Measurements from ENCODE around the gene NFKB2. TPM values are rescaled to one million over a fixed set of nuclear protein-coding genes. Genes with fewer than 3 reads are reported as not detected.

Gene NFKB2
- total and polyA plus RNA-seq, 4 donors = 34.6 to 114 (median 50.5) TPM

GRCh38 chr10:102413806-102414561 lies 18.5 kb downstream of the NFKB2 start:
- Histone ChIP-seq H3K36me3 (ENCODE audit: control insufficient read depth in 4 of 4, insufficient read depth in 4 of 4, low read length in 4 of 4) (no peaks in the 10 kb centered on the region), H3K9ac (ENCODE audit: insufficient read depth in 1 of 2, low read length in 2 of 2) (no peak overlapping the region), H3K4me1 (ENCODE audit: control insufficient read depth in 5 of 5, insufficient read depth in 5 of 5, low read length in 5 of 5) (peaks cover 0 to 18% (median 10%) of the 10 kb centered on the region in 5 donors), H3K9me3 (ENCODE audit: control insufficient read depth in 4 of 4, insufficient read depth in 3 of 4, low read length in 3 of 4) (no peaks in the 10 kb centered on the region), H3K27ac (ENCODE audit: low read depth in 1 of 2, low read length in 1 of 2) (no peak overlapping the region), H3K4me3 (no peak overlapping the region), H3K27me3 (ENCODE audit: control insufficient read depth in 3 of 3, insufficient read depth in 3 of 3, low read length in 2 of 3) (peaks cover 5 to 50% (median 10%) of the 10 kb centered on the region in 3 donors)
- ATAC-seq (ENCODE audit: insufficient read depth, low FRiP score) (no peak), DNase-seq (no peak)
- WGBS, 2 donors = 79 to 87% methylated on average over 16 of the region's 16 CpGs
- no peak for TF ChIP-seq CTCF (IDR thresholded peaks at IDR 0.05; ENCODE audit: control extremely low read depth, extremely low read depth)

- WGBS, 2 donors = 31 to 37% methylated on average over 20 of the region's 20 CpGs
- TF ChIP-seq CTCF (IDR thresholded peaks at IDR 0.05; ENCODE audit: control extremely low read depth, extremely low read depth) = no peak
- Histone ChIP-seq H3K9me3 (ENCODE audit: control insufficient read depth in 4 of 4, insufficient read depth in 3 of 4, low read length in 3 of 4) (no peaks in the 10 kb centered on the region), H3K27ac (ENCODE audit: low read depth in 1 of 2, low read length in 1 of 2) (no peak overlapping the region), H3K4me1 (ENCODE audit: control insufficient read depth in 5 of 5, insufficient read depth in 5 of 5, low read length in 5 of 5) (peaks cover under 1 to 18% (median 14%) of the 10 kb centered on the region in 5 donors), H3K36me3 (ENCODE audit: control insufficient read depth in 4 of 4, insufficient read depth in 4 of 4, low read length in 4 of 4) (no peaks in the 10 kb centered on the region), H3K27me3 (ENCODE audit: control insufficient read depth in 3 of 3, insufficient read depth in 3 of 3, low read length in 2 of 3) (peaks cover 5 to 46% (median 10%) of the 10 kb centered on the region in 3 donors), H3K9ac (ENCODE audit: insufficient read depth in 1 of 2, low read length in 2 of 2) (no peak overlapping the region), H3K4me3 (no peak overlapping the region)
- DNase-seq = no peak
- ATAC-seq (ENCODE audit: insufficient read depth, low FRiP score) = no peak
Observed at GRCh38 chr10:102414749-102415148, 19.2 kb downstream of the NFKB2 start.

- H3K9me3 ChIP-seq (ENCODE audit: control insufficient read depth in 4 of 4, insufficient read depth in 3 of 4, low read length in 3 of 4) = no peaks in the 10 kb centered on the region
- no peak for ATAC-seq (ENCODE audit: insufficient read depth, low FRiP score)
- no peak for DNase-seq
- H3K27ac ChIP-seq (ENCODE audit: low read depth in 1 of 2, low read length in 1 of 2) = no peak overlapping the region
- H3K36me3 ChIP-seq (ENCODE audit: control insufficient read depth in 4 of 4, insufficient read depth in 4 of 4, low read length in 4 of 4) = no peaks in the 10 kb centered on the region
- 77 to 86% methylated on average over 9 of the region's 9 CpGs for WGBS, 2 donors
- peaks cover 5 to 34% (median 10%) of the 10 kb centered on the region in 3 donors for H3K27me3 ChIP-seq (ENCODE audit: control insufficient read depth in 3 of 3, insufficient read depth in 3 of 3, low read length in 2 of 3)
- TF ChIP-seq CTCF (IDR thresholded peaks at IDR 0.05; ENCODE audit: control extremely low read depth, extremely low read depth) = no peak
- H3K4me3 ChIP-seq = no peak overlapping the region
- H3K9ac ChIP-seq (ENCODE audit: insufficient read depth in 1 of 2, low read length in 2 of 2) = no peak overlapping the region
- peaks cover 3 to 16% (median 8%) of the 10 kb centered on the region in 5 donors for H3K4me1 ChIP-seq (ENCODE audit: control insufficient read depth in 5 of 5, insufficient read depth in 5 of 5, low read length in 5 of 5)
Observed at GRCh38 chr10:102416283-102416682, 20.8 kb downstream of the NFKB2 start.

Data from lung (tissue), 12 donors.